HCT116 (cell line): ENCODE measurements around the gene ARMC2. TPM values are rescaled to one million over a fixed set of nuclear protein-coding genes. Genes with fewer than 3 reads are reported as not detected.

Experiments used
- ATAC-seq: fragments of 200-7000 bp; cut with Tn5 transposase; 2 replicates; pipeline ENCODE4 v1.9.1; 2020; ENCODE audit warnings: mild to moderate bottlenecking, moderate library complexity
- BruUV-seq: library from RNA; stranded (reverse); fragments of 400-500 nt; replicated peaks from 2 replicates; lab custom pipeline; 2021; lab: Mats Ljungman, UMichigan
- CTCF ChIA-PET: fragments of 300-600 bp; sonication (Branson Sonifier 250); formaldehyde crosslinking; loops from one replicate; lab custom pipeline; 2021; ENCODE audit warnings: antibody characterized with exemption; lab: Charles Lee
- POLR2A ChIA-PET: fragments of 300-600, 350-600 bp; sonication (Branson Sonifier 250); formaldehyde crosslinking; loops from one replicate; lab custom pipeline; 2021; ENCODE audit warnings: antibody characterized with exemption; lab: Charles Lee
- RAD21 ChIA-PET, 2 experiments: fragments of 300-600 bp; sonication (Branson Sonifier 250); formaldehyde crosslinking; loops; one replicate each; lab custom pipeline; 2023; ENCODE audit warnings: low total read pairs in 2 of 2; ENCODE audit not compliant: uncharacterized antibody in 2 of 2, unreplicated experiment in 2 of 2, low non-redundant PET in 1 of 2; lab: Charles Lee
- DNase-seq: peaks from one replicate; pipeline ENCODE4 v3.0.0-alpha.2; 2010; ENCODE audit warnings: low read depth, low spot score
- H2AFZ ChIP-seq: fragments of 200-600 bp; shearing (Covaris generic), sonication (generic); 2 replicates; pipeline ENCODE4 v1.6.1; 2017; ENCODE audit warnings: low read depth, mixed run types, mixed read lengths, antibody characterized with exemption, low read length; ENCODE audit not compliant: poor library complexity, severe bottlenecking
- H3K27ac ChIP-seq: 2 replicates; pipeline ENCODE4 v1.5.1; 2012; ENCODE audit warnings: low read depth, low read length
- H3K27me3 ChIP-seq: fragments of 200-600 bp; sonication (generic); 2 replicates; pipeline ENCODE4 v1.6.1; 2016; ENCODE audit warnings: mixed run types, low read length, mixed read lengths; ENCODE audit not compliant: insufficient read depth
- H3K36me3 ChIP-seq, 2 experiments: fragments of 200-500 bp in 1 of 2; fragments of 200-600 bp in 1 of 2; sonication (Bioruptor generic) in 1 of 2; sonication (generic) in 1 of 2; 2 replicates each; pipeline versions ENCODE4 v1.5.1 to v1.6.1; 2014 to 2016; ENCODE audit warnings: low read length in 2 of 2, inconsistent platforms in 1 of 2, mixed read lengths in 1 of 2, mixed run types in 1 of 2; ENCODE audit not compliant: insufficient read depth in 2 of 2, control insufficient read depth in 1 of 2
- H3K4me1 ChIP-seq, 2 experiments: fragments of 200-600 bp in 1 of 2; sonication (generic) in 1 of 2; 2 replicates each; pipeline versions ENCODE4 v1.5.1 to v1.6.1; 2012 to 2017; ENCODE audit warnings: low read length in 2 of 2, inconsistent platforms in 1 of 2, mild to moderate bottlenecking in 1 of 2, mixed read lengths in 1 of 2, mixed run types in 1 of 2, moderate library complexity in 1 of 2; ENCODE audit not compliant: insufficient read depth in 2 of 2, control insufficient read depth in 1 of 2
- H3K4me2 ChIP-seq: fragments of 200-600 bp; sonication (generic); 2 replicates; pipeline ENCODE4 v1.6.1; 2017; ENCODE audit warnings: mixed run types, low read length, mixed read lengths
- H3K4me3 ChIP-seq, 2 experiments: fragments of 200-600 bp in 1 of 2; sonication (generic) in 1 of 2; replicated peaks in 1 of 2; 2 replicates each; pipeline ENCODE4 v1.5.1; 2011 to 2016; ENCODE audit warnings: low read length in 2 of 2, control low read depth in 1 of 2, low read depth in 1 of 2, mild to moderate bottlenecking in 1 of 2, mixed read lengths in 1 of 2, mixed run types in 1 of 2
- H3K79me2 ChIP-seq: fragments of 200-600 bp; sonication (generic); 2 replicates; pipeline ENCODE4 v1.6.1; 2017; ENCODE audit warnings: mild to moderate bottlenecking, mixed run types, low read length, moderate library complexity, mixed read lengths; ENCODE audit not compliant: insufficient read depth
- H3K9ac ChIP-seq: fragments of 200-600 bp; sonication (generic); 2 replicates; pipeline ENCODE4 v1.6.1; 2016; ENCODE audit warnings: low read length, mixed read lengths
- H3K9me2 ChIP-seq: fragments of 200-600 bp; sonication (generic), shearing (Covaris generic); 2 replicates; pipeline ENCODE4 v1.6.1; 2017; ENCODE audit warnings: mixed run types, mild to moderate bottlenecking, moderate library complexity; ENCODE audit not compliant: insufficient read depth
- H3K9me3 ChIP-seq, 2 experiments: fragments of 200-500 bp in 1 of 2; fragments of 200-600 bp in 1 of 2; sonication (Bioruptor generic) in 1 of 2; sonication (generic) in 1 of 2; 2 replicates each; pipeline ENCODE4 v1.6.1; 2014 to 2017; ENCODE audit warnings: low read length in 2 of 2, mixed read lengths in 2 of 2, inconsistent platforms in 1 of 2, low read depth in 1 of 2, mild to moderate bottlenecking in 1 of 2, mixed run types in 1 of 2, moderate library complexity in 1 of 2; ENCODE audit not compliant: control insufficient read depth in 1 of 2, insufficient read depth in 1 of 2
- H4K20me1 ChIP-seq: fragments of 200-600 bp; sonication (generic), shearing (Covaris generic); 2 replicates; pipeline ENCODE4 v1.6.1; 2017; ENCODE audit warnings: mixed run types, mild to moderate bottlenecking, moderate library complexity; ENCODE audit not compliant: insufficient read depth
- CEBPB ChIP-seq: IDR thresholded peaks from 2 replicates; pipeline ENCODE4 v1.6.1; 2012; ENCODE audit warnings: low read depth
- EGR1 ChIP-seq: IDR thresholded peaks from 2 replicates; pipeline ENCODE4 v1.6.1; 2012; ENCODE audit warnings: low read depth
- ELF1 ChIP-seq: IDR thresholded peaks from 2 replicates; pipeline ENCODE4 v1.6.1; 2012; ENCODE audit warnings: low read depth, borderline replicate concordance
- EZH2phosphoT487 ChIP-seq: fragments of 200-600 bp; IDR thresholded peaks from 2 replicates; pipeline ENCODE4 v1.6.1; 2018; ENCODE audit warnings: antibody characterized with exemption, borderline replicate concordance
- FOSL1 ChIP-seq: IDR thresholded peaks from 2 replicates; pipeline ENCODE4 v1.6.1; 2012; ENCODE audit warnings: low read depth
- JUND ChIP-seq: IDR thresholded peaks from 2 replicates; pipeline ENCODE4 v1.6.1; 2012
- POLR2A ChIP-seq: IDR thresholded peaks from 2 replicates; pipeline ENCODE4 v1.7.0; 2011; ENCODE audit warnings: borderline replicate concordance; ENCODE audit not compliant: insufficient read depth, insufficient read length; ENCODE audit errors: extremely low read depth
- RAD21 ChIP-seq: IDR thresholded peaks from 2 replicates; pipeline ENCODE4 v1.6.1; 2012; ENCODE audit warnings: low read depth, mild to moderate bottlenecking
- SP1 ChIP-seq: IDR thresholded peaks from 2 replicates; pipeline ENCODE4 v1.6.1; 2012; ENCODE audit warnings: low read depth
- TCF7L2 ChIP-seq: IDR thresholded peaks from 2 replicates; pipeline ENCODE4 v1.7.0; 2011; ENCODE audit warnings: borderline replicate concordance, inconsistent platforms; ENCODE audit not compliant: insufficient read depth, insufficient read length; ENCODE audit errors: extremely low read depth
- YY1 ChIP-seq: IDR thresholded peaks from 2 replicates; pipeline ENCODE4 v1.6.1; 2011; ENCODE audit warnings: low read length, low read depth, moderate library complexity, mild to moderate bottlenecking; ENCODE audit not compliant: insufficient replicate concordance; ENCODE audit errors: extremely low read depth
- ZFX ChIP-seq: fragments of 450-650 bp; IDR thresholded peaks from 2 replicates; pipeline ENCODE4 v1.6.1; 2017
- intact Hi-C: fragments of 100-400 bp; cut with micrococcal nuclease; formaldehyde crosslinking; loops from 2 replicates; pipeline ENCODE4 v1.10.0; 2022
- total RNA-seq: library from RNA; stranded (reverse); gene quantifications from one replicate; pipeline ENCODE4 v1.2.1, GENCODE V29; 2021; ENCODE audit not compliant: unreplicated experiment
- TF ChIP-seq, protein P1 (sequence below): IDR thresholded peaks from 2 replicates; pipeline ENCODE4 v1.6.1; 2012
- TF ChIP-seq, protein P2 (sequence below): IDR thresholded peaks from 2 replicates; pipeline ENCODE4 v1.6.1; 2012
- TF ChIP-seq, protein P3 (sequence below): IDR thresholded peaks from 2 replicates; pipeline ENCODE4 v1.6.1; 2011; ENCODE audit warnings: mild to moderate bottlenecking, low read length, moderate library complexity; ENCODE audit not compliant: insufficient replicate concordance; ENCODE audit errors: extremely low read depth

The ARMC2 gene
- total RNA-seq, 1 experiment from 2014 or later = 3.6 TPM

DNA sequence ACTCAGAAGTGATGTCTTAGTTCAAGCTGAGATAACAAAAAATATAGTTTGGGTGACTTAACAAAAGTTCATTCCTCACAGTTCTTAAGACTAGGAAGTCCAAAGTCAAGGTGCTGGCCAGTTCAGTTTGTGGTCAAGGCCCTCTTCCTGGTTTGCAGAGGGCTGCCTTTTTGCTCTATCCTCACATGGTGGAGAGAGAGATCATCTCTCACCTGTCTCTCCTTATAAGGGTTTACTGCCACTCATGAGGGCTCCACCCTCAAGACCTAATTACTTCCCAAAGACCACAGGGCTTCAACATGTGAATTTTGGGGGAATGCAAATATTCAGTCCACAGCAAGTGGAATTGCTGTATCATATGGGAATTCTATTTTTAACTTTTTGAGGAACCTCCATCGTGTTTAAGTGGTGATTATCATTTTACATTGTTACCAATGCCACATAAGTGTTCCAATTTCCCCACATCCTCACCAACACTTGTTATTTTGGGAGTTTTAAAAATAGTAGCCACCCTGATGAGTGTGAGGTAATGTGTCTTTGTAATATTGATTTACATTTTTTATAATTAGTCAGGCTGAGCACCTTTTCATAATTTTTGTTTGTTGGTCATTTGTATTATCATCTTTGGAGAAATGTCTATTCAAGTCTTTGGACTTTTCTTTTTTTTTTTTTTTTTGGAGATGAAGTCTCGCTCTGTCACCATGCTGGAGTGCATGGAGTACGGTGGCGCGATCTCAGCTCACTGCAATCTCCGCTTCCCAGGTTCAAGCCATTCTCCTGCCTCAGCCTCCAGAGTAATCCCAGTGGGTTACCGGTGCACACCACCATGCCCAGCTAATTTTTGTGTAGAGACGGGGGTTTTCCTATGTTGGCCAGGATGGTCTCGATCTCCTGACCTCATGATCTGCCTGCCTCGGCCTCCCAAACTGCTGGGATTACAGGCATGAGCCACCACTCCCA lies 134.2 kb downstream of the ARMC2 start:
- no peaks in the 10 kb centered on the region for H3K9me2 ChIP-seq
- H3K4me3 ChIP-seq = no peak overlapping the region
- ChIA-PET CTCF (no interaction called here), POLR2A (no interaction called here), RAD21 (no interaction called here)
- no peaks in the 10 kb centered on the region for H3K79me2 ChIP-seq
- no peak overlapping the region for H3K4me2 ChIP-seq
- no peaks in the 10 kb centered on the region for H3K27me3 ChIP-seq
- no peaks in the 10 kb centered on the region for H4K20me1 ChIP-seq
- no peak for TF ChIP-seq JUND
- TF ChIP-seq, protein P1, sequence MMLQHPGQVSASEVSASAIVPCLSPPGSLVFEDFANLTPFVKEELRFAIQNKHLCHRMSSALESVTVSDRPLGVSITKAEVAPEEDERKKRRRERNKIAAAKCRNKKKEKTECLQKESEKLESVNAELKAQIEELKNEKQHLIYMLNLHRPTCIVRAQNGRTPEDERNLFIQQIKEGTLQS = no peak
- TF ChIP-seq ELF1 = no peak
- no peak for TF ChIP-seq TCF7L2
- TF ChIP-seq FOSL1 = no peak
- TF ChIP-seq, all 23 proteins: peak for 0
- no peak overlapping the region for H2AFZ ChIP-seq
- no peaks in the 10 kb centered on the region for H3K36me3 ChIP-seq
- H3K4me1 ChIP-seq = no peaks in the 10 kb centered on the region
- intact Hi-C loops = no loop called here
- H3K27ac ChIP-seq = no peak overlapping the region
- ATAC-seq = no peak
- DNase-seq = no peak
- no peak overlapping the region for H3K9ac ChIP-seq
- BruUV-seq = no TSS peak
- H3K9me3 ChIP-seq = no peaks in the 10 kb centered on the region

DNA sequence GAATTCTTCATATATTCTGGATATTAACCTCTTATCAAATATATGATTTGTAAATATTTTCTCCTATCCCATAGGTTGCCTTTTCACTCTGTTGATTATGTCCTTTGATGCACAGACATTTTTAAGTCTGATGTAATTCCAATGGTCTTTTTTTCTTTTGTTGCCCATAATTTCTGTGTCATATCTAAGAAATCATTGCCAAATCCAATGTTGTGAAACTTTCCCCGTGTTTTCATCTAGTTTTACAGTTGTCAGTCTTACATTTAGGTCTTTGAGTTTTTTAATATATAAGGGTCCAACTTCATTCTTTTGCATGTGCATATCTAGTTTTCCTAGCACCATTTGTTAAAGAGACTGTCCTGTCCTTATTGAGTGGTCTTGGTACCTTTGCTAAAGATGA lies 134.9 kb downstream of the ARMC2 start:
- Histone ChIP-seq H3K27me3 (no peaks in the 10 kb centered on the region), H3K4me1 (no peaks in the 10 kb centered on the region), H3K9me2 (no peaks in the 10 kb centered on the region), H3K27ac (no peak overlapping the region), H3K9ac (no peak overlapping the region), H3K4me2 (no peak overlapping the region), H2AFZ (no peak overlapping the region), H3K4me3 (no peak overlapping the region), H3K79me2 (no peaks in the 10 kb centered on the region), H3K36me3 (no peaks in the 10 kb centered on the region), H3K9me3 (no peaks in the 10 kb centered on the region), H4K20me1 (no peaks in the 10 kb centered on the region)
- ATAC-seq (no peak), DNase-seq (no peak)
- intact Hi-C loops = no loop called here
- POLR2A ChIA-PET = no interaction called here
- CTCF ChIA-PET = no interaction called here
- TF ChIP-seq, protein P2, sequence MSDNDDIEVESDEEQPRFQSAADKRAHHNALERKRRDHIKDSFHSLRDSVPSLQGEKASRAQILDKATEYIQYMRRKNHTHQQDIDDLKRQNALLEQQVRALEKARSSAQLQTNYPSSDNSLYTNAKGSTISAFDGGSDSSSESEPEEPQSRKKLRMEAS = no peak
- no peak for TF ChIP-seq ZFX
- TF ChIP-seq CEBPB = no peak
- no peak for TF ChIP-seq POLR2A
- TF ChIP-seq, protein P1 = no peak
- TF ChIP-seq ELF1 = no peak
- no peak for TF ChIP-seq EGR1
- TF ChIP-seq EZH2phosphoT487 = no peak
- TF ChIP-seq TCF7L2 = no peak
- no peak for TF ChIP-seq FOSL1
- no peak for TF ChIP-seq RAD21
- TF ChIP-seq, protein P3, sequence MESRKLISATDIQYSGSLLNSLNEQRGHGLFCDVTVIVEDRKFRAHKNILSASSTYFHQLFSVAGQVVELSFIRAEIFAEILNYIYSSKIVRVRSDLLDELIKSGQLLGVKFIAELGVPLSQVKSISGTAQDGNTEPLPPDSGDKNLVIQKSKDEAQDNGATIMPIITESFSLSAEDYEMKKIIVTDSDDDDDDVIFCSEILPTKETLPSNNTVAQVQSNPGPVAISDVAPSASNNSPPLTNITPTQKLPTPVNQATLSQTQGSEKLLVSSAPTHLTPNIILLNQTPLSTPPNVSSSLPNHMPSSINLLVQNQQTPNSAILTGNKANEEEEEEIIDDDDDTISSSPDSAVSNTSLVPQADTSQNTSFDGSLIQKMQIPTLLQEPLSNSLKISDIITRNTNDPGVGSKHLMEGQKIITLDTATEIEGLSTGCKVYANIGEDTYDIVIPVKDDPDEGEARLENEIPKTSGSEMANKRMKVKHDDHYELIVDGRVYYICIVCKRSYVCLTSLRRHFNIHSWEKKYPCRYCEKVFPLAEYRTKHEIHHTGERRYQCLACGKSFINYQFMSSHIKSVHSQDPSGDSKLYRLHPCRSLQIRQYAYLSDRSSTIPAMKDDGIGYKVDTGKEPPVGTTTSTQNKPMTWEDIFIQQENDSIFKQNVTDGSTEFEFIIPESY = no peak
- no peak for TF ChIP-seq SP1
- no peak for TF ChIP-seq YY1
- no TSS peak for BruUV-seq
- RAD21 ChIA-PET = no interaction called here
